ENCODE measurements around the gene GSTM5.

The GSTM5 gene

GRCh38 chr1:109761227-109762038 is 49.4 kb downstream of the GSTM5 start:
- Histone ChIP-seq H3K9me3 (ENCODE audit: insufficient read depth, low read depth, low read length) (no peaks in the 10 kb centered on the region), H3K79me2 (ENCODE audit: insufficient read depth, low read length) (no peaks in the 10 kb centered on the region), H3K36me3 (ENCODE audit: insufficient read depth, low read length) (no peaks in the 10 kb centered on the region), H3K4me1 (ENCODE audit: insufficient read depth, low read length, poor library complexity, severe bottlenecking) (peaks cover 17% of the 10 kb centered on the region), H3K9me2 (replicated peaks; ENCODE audit: low read depth, low read length) (no peaks in the 10 kb centered on the region), H3K4me3 (ENCODE audit: low read length, poor library complexity, severe bottlenecking) (no peak overlapping the region), H3F3A (ENCODE audit: low read depth) (no peaks in the 10 kb centered on the region), H4K20me1 (ENCODE audit: insufficient read depth, low read length, poor library complexity, severe bottlenecking) (no peaks in the 10 kb centered on the region), H3K27me3 (ENCODE audit: insufficient read depth, low read length, poor library complexity, severe bottlenecking) (no peaks in the 10 kb centered on the region), H3K4me2 (ENCODE audit: low read depth, low read length, poor library complexity, severe bottlenecking) (no peak overlapping the region), H2AFZ (ENCODE audit: low read length) (no peak overlapping the region), H3K9ac (ENCODE audit: low read depth, low read length, poor library complexity, severe bottlenecking) (no peak overlapping the region)
- no peak for TF ChIP-seq EZH2phosphoT487 (IDR thresholded peaks at IDR 0.05; ENCODE audit: borderline replicate concordance)
- TF ChIP-seq CTCF (conservative IDR thresholded peaks at IDR 0.05; ENCODE audit: low read length): no peak

DNA sequence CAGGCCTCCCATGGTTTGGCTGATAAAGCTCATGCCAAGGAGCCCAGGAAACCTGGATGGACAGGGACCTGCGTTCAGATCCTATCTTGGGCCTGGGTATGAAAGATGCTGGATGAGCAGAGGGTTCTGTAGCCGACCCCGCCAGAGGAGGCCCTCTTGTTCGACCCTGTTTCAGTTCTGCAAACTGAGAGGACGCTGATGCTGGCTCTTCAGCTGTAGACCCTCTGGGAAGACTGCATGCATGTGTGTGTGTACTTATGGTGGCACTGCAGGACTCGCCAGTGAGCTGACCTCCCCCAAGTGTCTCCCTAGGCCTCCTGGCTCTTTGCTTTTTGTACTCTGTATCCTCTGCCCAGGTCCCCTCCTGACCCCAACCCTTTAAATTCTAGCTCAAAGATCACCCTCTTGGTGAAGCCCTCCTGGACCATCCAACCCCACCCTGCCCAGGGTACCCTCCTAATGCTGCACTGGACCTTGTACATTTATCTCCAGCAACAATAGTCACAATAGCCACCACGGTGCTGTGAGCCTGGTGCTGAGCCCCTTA is 50.1 kb downstream of the GSTM5 start:
- Histone ChIP-seq H3K9me2 (replicated peaks; ENCODE audit: low read depth, low read length) (no peaks in the 10 kb centered on the region), H3K9me3 (ENCODE audit: insufficient read depth, low read depth, low read length) (no peaks in the 10 kb centered on the region), H3K4me1 (ENCODE audit: insufficient read depth, low read length, poor library complexity, severe bottlenecking) (peaks cover 17% of the 10 kb centered on the region), H3F3A (ENCODE audit: low read depth) (no peaks in the 10 kb centered on the region), H3K4me3 (ENCODE audit: low read length, poor library complexity, severe bottlenecking) (no peak overlapping the region), H3K36me3 (ENCODE audit: insufficient read depth, low read length) (no peaks in the 10 kb centered on the region), H3K4me2 (ENCODE audit: low read depth, low read length, poor library complexity, severe bottlenecking) (no peak overlapping the region), H4K20me1 (ENCODE audit: insufficient read depth, low read length, poor library complexity, severe bottlenecking) (no peaks in the 10 kb centered on the region), H3K9ac (ENCODE audit: low read depth, low read length, poor library complexity, severe bottlenecking) (no peak overlapping the region), H2AFZ (ENCODE audit: low read length) (no peak overlapping the region), H3K79me2 (ENCODE audit: insufficient read depth, low read length) (no peaks in the 10 kb centered on the region), H3K27me3 (ENCODE audit: insufficient read depth, low read length, poor library complexity, severe bottlenecking) (no peaks in the 10 kb centered on the region)
- no peak for TF ChIP-seq CTCF (conservative IDR thresholded peaks at IDR 0.05; ENCODE audit: low read length)
- no peak for TF ChIP-seq EZH2phosphoT487 (IDR thresholded peaks at IDR 0.05; ENCODE audit: borderline replicate concordance)

- peak overlapping the region; percentile 5 for H3K4me2 ChIP-seq (ENCODE audit: low read depth, low read length, poor library complexity, severe bottlenecking)
- peaks cover 17% of the 10 kb centered on the region for H3K4me1 ChIP-seq (ENCODE audit: insufficient read depth, low read length, poor library complexity, severe bottlenecking)
- no peaks in the 10 kb centered on the region for H3K79me2 ChIP-seq (ENCODE audit: insufficient read depth, low read length)
- peak overlapping the region; percentile 9 for H3K9ac ChIP-seq (ENCODE audit: low read depth, low read length, poor library complexity, severe bottlenecking)
- no peaks in the 10 kb centered on the region for H3K9me3 ChIP-seq (ENCODE audit: insufficient read depth, low read depth, low read length)
- no peaks in the 10 kb centered on the region for H3K27me3 ChIP-seq (ENCODE audit: insufficient read depth, low read length, poor library complexity, severe bottlenecking)
- H3F3A ChIP-seq (ENCODE audit: low read depth): no peaks in the 10 kb centered on the region
- no peak for TF ChIP-seq CTCF (conservative IDR thresholded peaks at IDR 0.05; ENCODE audit: low read length)
- TF ChIP-seq EZH2phosphoT487 (IDR thresholded peaks at IDR 0.05; ENCODE audit: borderline replicate concordance): no peak
- H3K4me3 ChIP-seq (ENCODE audit: low read length, poor library complexity, severe bottlenecking): no peak overlapping the region
- peak overlapping the region; percentile 53 for H2AFZ ChIP-seq (ENCODE audit: low read length)
- no peaks in the 10 kb centered on the region for H4K20me1 ChIP-seq (ENCODE audit: insufficient read depth, low read length, poor library complexity, severe bottlenecking)
- H3K36me3 ChIP-seq (ENCODE audit: insufficient read depth, low read length): no peaks in the 10 kb centered on the region
- no peaks in the 10 kb centered on the region for H3K9me2 ChIP-seq (replicated peaks; ENCODE audit: low read depth, low read length)
Measured at GRCh38 chr1:109762821-109763645, 51.0 kb downstream of the GSTM5 start.

Measured in Loucy (cell line).